GM19397 (cell line): ENCODE data around the gene ASH1L.
A peak's percentile ranks its signal among the peaks of the same experiment; 100 is the strongest.
"Not testable (repeated sequence)": the region's sequence is repeated elsewhere in the genome, so short reads cannot be mapped to it uniquely, and the experiment has no call there.

Experiments
- ATAC-seq: cut with Tn5 transposase; IDR thresholded peaks from one replicate; pipeline ENCODE4 v1.9.1; 2021; ENCODE audit warnings: mild to moderate bottlenecking, moderate library complexity; ENCODE audit not compliant: unreplicated experiment

Gene ASH1L

GRCh38 chr1:155334962-155335361 is 227.6 kb downstream of the ASH1L start:
- ATAC-seq, result no peak

GRCh38 chr1:155329980-155330598 is 232.5 kb downstream of the ASH1L start:
- ATAC-seq, result no peak

- not testable (repeated sequence) for ATAC-seq
These were observed 233.7 kb downstream of the ASH1L start for GRCh38 chr1:155328856-155329255.

- no peak for ATAC-seq
These were observed 234.6 kb downstream of the ASH1L start for GRCh38 chr1:155327981-155328380.

- no peak for ATAC-seq
These were observed 236.0 kb downstream of the ASH1L start for GRCh38 chr1:155326631-155327037.

- no peak for ATAC-seq
These were observed 236.5 kb downstream of the ASH1L start for GRCh38 chr1:155326020-155326526.

GRCh38 chr1:155325603-155325893 is 237.1 kb downstream of the ASH1L start:
- ATAC-seq, result no peak

- no peak for ATAC-seq
These were observed 237.6 kb downstream of the ASH1L start for GRCh38 chr1:155324717-155325602.

GRCh38 chr1:155324037-155324716 is 238.4 kb downstream of the ASH1L start:
- ATAC-seq, result peak; percentile 59

GRCh38 chr1:155323729-155324036 is 238.9 kb downstream of the ASH1L start:
- peak; percentile 42 for ATAC-seq

GRCh38 chr1:155322953-155323728 is 239.5 kb downstream of the ASH1L start:
- ATAC-seq, result peak; percentile 43

- no peak for ATAC-seq
These were observed 240.0 kb downstream of the ASH1L start for GRCh38 chr1:155322571-155322952.

GRCh38 chr1:155321639-155322503 is 240.7 kb downstream of the ASH1L start:
- no peak for ATAC-seq

- no peak for ATAC-seq
These were observed 241.7 kb downstream of the ASH1L start, which contains the start of gene RUSC1 for GRCh38 chr1:155320661-155321617. Gene RUSC1 (plus strand): TSS chr1:155320894. CDS start chr1:155321774, 880 bp downstream.

GRCh38 chr1:155320252-155320651 is 242.4 kb downstream of the ASH1L start:
- no peak for ATAC-seq

- ATAC-seq, result no peak
These were observed 243.1 kb downstream of the ASH1L start for GRCh38 chr1:155319536-155319935.

GRCh38 chr1:155318082-155318481 is 244.5 kb downstream of the ASH1L start:
- ATAC-seq, result no peak

- no peak for ATAC-seq
These were observed 245.7 kb downstream of the ASH1L start for GRCh38 chr1:155316922-155317321.

GRCh38 chr1:155313261-155313660 is 249.3 kb downstream of the ASH1L start:
- no peak for ATAC-seq
